Stimulated activated CD8-positive, alpha-beta memory T cell treated with anti-CD3 and anti-CD28 coated beads, Interleukin-15, amount 100 ng/mL, for 24 hours (primary cell): ENCODE data around the gene NDUFA7.
A peak's percentile ranks its signal among the peaks of the same experiment; 100 is the strongest.
"Not testable (repeated sequence)": the region's sequence is repeated elsewhere in the genome, so short reads cannot be mapped to it uniquely, and the experiment has no call there.

Experiments
- DNase-seq: peaks from one replicate; pipeline ENCODE4 v3.0.0-alpha.2; 2020; ENCODE audit warnings: low read depth

NDUFA7 gene

GRCh38 chr19:8319807-8320520 is 1.2 kb downstream of the NDUFA7 start:
- DNase-seq = no peak

DNA sequence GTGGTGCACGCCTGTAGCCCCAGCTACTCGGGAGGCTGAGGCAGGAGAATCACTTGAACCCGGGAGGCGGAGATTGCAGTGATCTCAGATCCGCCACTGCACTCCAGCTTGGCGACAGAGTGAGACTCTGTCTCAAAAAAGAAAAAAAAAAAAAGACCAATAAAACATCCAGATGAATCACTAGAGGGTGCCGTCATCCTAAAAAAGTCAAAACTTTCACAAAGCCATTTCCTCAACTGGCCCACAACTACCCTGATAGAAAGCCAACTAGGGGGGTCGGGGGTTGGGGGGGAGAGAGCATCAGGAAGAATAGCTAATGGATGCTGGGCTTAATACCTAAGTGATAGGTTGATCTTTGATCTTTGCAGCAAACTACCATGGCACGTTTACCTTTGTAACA is 2.3 kb downstream of the NDUFA7 start:
- not testable (repeated sequence) for DNase-seq

GRCh38 chr19:8316351-8317125 is 4.6 kb downstream of the NDUFA7 start:
- no peak for DNase-seq

GRCh38 chr19:8314981-8315640 is 6.1 kb downstream of the NDUFA7 start:
- not testable (repeated sequence) for DNase-seq

GRCh38 chr19:8311461-8312260 is 9.5 kb downstream of the NDUFA7 start:
- DNase-seq = no peak

DNA sequence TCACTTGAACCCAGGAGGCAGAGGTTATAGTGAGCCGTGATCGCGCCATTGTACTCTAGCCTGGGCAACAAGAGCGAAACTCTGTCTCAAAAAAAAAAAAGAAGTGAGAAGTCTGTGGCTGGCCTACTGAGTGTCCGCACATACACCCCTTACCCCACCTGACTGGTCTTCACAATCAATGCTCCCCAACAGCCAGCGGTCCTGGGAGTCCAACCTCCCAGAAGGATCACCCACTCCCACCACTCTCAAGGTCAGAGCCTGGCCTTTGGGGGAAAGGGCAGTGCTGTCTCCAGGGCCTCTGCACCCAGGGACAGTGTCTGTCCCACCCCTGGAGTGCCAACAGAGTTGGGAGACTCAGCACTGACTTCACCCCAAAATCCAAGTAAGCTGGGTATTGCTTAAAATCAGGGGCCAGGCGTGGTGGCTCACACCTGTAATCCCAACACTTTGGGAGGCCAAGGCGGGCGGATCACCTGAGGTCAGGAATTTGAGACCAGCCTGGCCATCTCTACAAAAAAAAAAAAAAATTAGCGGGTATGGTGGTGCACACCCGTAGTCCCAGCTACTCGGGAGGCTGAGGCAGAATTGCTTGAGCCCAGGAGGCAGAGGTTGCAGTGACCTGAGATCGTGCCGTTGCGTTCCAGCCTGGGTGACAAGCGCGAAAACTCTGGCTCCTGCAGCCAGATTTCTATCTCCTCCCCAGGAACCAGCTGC is 10.7 kb downstream of the NDUFA7 start:
- no peak for DNase-seq

- no peak for DNase-seq
Measured at GRCh38 chr19:8308891-8309291, 12.3 kb downstream of the NDUFA7 start.

DNA sequence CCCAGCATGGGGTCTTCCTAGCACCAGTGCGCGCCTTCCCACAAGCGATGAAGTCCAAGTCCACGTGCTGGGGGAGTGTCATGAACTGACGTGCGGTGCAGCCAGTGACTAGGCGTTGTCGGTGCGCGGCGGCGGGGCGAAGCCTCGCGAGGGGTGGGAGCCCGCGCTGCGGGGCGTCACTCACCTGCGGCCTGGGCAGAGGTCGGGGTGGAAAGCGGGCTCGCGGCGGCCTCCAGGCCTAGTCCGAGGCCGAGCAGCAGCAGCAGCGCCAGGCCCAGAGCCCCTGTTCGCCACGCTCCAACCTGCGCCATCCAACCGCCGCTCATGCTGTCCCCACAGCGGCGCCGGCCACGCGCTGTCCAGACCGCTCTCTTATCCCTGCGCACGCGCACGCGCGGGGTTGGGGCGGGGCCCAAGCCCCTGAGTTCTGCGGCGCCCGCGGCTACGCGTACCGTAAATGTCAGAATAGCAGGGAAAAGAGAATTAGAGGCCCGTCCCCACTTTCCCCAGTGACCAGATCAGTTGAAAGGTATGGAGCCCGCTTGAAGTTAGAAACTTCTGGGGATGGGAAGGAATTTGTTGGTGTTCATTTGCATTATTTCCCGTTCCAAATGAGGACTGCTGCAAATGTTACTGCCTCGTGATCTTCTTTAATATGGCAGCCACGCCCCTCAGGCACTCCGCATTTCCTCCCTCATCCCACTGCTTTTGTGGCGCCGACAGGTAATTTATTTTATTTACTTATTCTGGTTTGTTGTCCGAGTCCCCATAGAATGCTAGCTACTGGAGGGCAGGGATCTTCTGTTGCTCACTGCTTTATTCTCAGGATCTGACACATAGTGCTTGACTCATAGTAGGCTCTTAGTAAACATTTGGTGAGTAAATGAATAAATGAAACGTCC is 13.0 kb downstream of the NDUFA7 start, which contains the start of gene CD320:
CD320 (minus strand) TSS at position 394 of the 902 bp plus-strand sequence; CDS start at position 326, 68 bp downstream.
- DNase-seq = peak; percentile 72

GRCh38 chr19:8307400-8307964 is 13.7 kb downstream of the NDUFA7 start:
- no peak for DNase-seq

GRCh38 chr19:8306235-8307054 is 14.7 kb downstream of the NDUFA7 start:
- no peak for DNase-seq

GRCh38 chr19:8305798-8306197 is 15.4 kb downstream of the NDUFA7 start:
- no peak for DNase-seq

GRCh38 chr19:8304841-8305621 is 16.1 kb downstream of the NDUFA7 start:
- no peak for DNase-seq

- no peak for DNase-seq
Measured at GRCh38 chr19:8302734-8303133, 18.4 kb downstream of the NDUFA7 start.

DNA sequence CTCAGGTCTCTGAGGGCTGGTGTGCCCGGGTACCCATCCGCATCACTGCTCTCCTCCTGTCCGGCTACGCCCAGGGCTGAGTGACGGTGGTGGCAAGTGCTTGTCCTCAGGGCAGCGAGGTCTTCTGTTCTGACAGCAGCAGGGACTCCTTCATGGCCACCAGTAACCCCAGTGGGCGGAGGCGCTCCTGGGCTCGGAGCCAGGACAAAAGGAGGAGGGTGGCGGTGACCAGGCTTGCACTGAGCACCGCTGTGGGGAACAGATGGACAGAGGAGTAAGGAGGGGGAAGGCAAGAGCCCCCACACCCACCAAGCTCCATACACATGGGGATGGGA is 18.9 kb downstream of the NDUFA7 start:
- no peak for DNase-seq

GRCh38 chr19:8291337-8291736 is 29.8 kb downstream of the NDUFA7 start:
- not testable (repeated sequence) for DNase-seq

GRCh38 chr19:8276508-8276907 is 44.7 kb downstream of the NDUFA7 start:
- DNase-seq = not testable (repeated sequence)

DNA sequence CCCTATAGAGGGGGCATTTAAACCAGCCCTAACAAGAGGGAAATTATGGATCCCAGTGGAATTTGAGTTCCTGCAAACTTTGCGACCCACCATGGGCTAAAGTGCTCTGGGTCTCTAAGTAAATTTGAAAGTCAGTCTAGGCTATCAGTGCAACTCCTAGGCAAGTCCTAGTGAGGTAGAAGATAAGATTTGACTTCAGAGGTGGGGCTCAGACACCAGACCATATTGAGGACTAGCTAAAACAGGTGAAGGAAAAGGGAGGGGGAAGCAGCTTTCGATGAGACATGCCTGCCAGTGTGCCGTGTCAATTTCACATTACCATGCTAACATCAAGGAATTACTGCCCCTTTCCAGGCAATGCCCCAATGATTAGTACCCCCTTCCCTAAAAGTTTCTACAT is 51.5 kb downstream of the NDUFA7 start:
- DNase-seq = no peak

GRCh38 chr19:8265872-8266271 is 55.3 kb downstream of the NDUFA7 start:
- DNase-seq = no peak
